ENCODE measurements around the gene RAD18.

Gene RAD18

DNA sequence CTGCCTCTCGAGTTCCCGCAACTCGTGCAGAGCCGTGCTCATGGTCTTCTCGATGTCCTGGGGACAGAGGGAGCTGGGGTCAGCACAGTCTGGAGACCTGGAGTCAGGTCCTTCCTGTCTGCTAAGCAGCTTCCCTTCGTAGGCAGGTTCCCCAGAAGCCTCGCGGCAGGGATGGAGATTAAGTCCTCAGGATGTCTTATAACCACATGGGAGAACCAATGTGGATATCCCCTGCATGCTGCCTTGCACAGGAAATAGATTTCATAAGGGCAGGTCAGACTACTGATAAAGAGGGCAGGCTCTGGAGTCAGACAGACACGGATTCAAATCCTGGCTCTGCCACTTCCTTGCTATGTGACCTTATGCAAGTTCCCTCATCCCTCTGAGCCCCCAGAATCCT lies 22.6 kb upstream of the RAD18 start:
- H3K27ac ChIP-seq (ENCODE audit: low read depth, low read length), result no peak overlapping the region
- WGBS, result 91% methylated on average over 9 of the region's 9 CpGs
- H3K36me3 ChIP-seq (ENCODE audit: insufficient read depth, low read length), result no peaks in the 10 kb centered on the region
- no peaks in the 10 kb centered on the region for H3K9me3 ChIP-seq (ENCODE audit: insufficient read depth, low read depth, low read length)
- 0 out of 2 replicates have a peak, but pooled peaks cover 6% of the 10 kb centered on the region for H3K4me1 ChIP-seq (ENCODE audit: insufficient read depth, low read length)
- H3K4me3 ChIP-seq (ENCODE audit: low read length), result no peak overlapping the region
- no peak overlapping the region for H3K9ac ChIP-seq (ENCODE audit: low read depth, low read length)
- H3K27me3 ChIP-seq (ENCODE audit: insufficient read depth, low read length), result no peaks in the 10 kb centered on the region

DNA sequence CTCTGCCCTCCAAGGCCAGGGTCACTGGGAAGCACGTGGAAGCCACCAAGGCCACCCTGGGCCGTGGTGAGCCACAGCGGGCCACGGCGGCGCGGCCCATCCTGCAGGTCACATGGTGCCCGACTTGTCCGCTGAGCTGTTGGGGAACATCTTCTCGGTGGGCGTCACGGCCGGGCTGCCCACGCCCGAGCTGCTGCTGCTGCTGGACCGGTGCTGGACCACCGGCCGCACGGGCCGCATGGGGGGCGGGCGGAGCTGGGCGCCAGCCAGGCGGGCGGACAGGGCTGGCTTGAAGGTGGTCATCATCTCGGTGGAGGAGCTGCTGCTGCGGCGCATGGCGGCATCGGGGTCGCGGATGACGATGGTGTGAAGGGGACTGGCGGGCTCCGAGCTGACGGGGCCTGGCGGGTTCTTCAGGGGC lies 22.1 kb upstream of the RAD18 start:
- 96% methylated on average over 37 of the region's 37 CpGs for WGBS
- no peaks in the 10 kb centered on the region for H3K9me3 ChIP-seq (ENCODE audit: insufficient read depth, low read depth, low read length)
- H3K4me1 ChIP-seq (ENCODE audit: insufficient read depth, low read length), result 0 out of 2 replicates have a peak, but pooled peaks cover 6% of the 10 kb centered on the region
- H3K27me3 ChIP-seq (ENCODE audit: insufficient read depth, low read length), result no peaks in the 10 kb centered on the region
- no peak overlapping the region for H3K9ac ChIP-seq (ENCODE audit: low read depth, low read length)
- H3K27ac ChIP-seq (ENCODE audit: low read depth, low read length), result no peak overlapping the region
- H3K4me3 ChIP-seq (ENCODE audit: low read length), result no peak overlapping the region
- H3K36me3 ChIP-seq (ENCODE audit: insufficient read depth, low read length), result no peaks in the 10 kb centered on the region

DNA sequence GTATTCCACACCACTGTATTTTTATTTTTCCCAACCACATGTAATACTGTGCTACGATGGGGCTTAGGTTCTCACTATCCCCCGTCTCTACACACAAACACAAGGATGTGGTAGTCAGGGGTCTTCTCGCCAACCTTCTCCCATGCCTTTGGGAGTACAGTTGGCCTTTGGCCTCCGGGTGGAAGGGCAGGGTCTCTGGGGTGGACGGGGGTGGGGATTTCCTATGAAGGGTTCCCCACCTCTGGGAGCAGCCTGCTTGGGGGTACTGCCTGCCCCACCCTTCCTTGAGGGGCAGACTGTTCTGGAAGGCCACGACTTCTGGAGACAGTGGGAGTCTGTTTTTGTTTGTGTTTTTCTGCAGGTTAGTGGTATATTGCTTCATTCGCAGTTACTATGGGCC lies 21.3 kb upstream of the RAD18 start:
- Histone ChIP-seq H3K27me3 (ENCODE audit: insufficient read depth, low read length) (no peaks in the 10 kb centered on the region), H3K36me3 (ENCODE audit: insufficient read depth, low read length) (no peaks in the 10 kb centered on the region), H3K9me3 (ENCODE audit: insufficient read depth, low read depth, low read length) (no peaks in the 10 kb centered on the region), H3K9ac (ENCODE audit: low read depth, low read length) (no peak overlapping the region), H3K4me3 (ENCODE audit: low read length) (no peak overlapping the region), H3K4me1 (ENCODE audit: insufficient read depth, low read length) (0 out of 2 replicates have a peak, but pooled peaks cover 6% of the 10 kb centered on the region), H3K27ac (ENCODE audit: low read depth, low read length) (no peak overlapping the region)
- 87% methylated on average over 6 of the region's 7 CpGs for WGBS

DNA sequence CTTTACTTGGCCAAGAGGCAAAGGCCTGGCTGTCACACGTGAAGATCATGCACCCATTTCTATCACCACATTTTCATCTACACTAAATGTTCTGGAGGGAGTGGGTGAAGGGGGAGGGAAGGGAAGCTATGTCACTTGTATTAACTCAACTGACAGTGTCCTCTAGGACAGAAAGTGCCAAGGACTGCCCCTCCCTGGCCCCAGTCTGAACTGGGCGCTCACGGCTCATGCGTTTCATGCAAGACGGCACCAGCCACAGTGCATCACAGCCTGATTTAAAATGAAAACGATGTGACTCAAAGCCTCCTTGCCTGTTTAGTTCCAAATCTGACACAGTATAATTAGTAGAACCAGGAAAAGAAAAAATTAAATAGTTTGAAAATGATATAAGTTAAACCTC lies 20.8 kb upstream of the RAD18 start:
- 0 out of 2 replicates have a peak, but pooled peaks cover 6% of the 10 kb centered on the region for H3K4me1 ChIP-seq (ENCODE audit: insufficient read depth, low read length)
- H3K4me3 ChIP-seq (ENCODE audit: low read length), result no peak overlapping the region
- 94% methylated on average over 5 of the region's 6 CpGs for WGBS
- no peaks in the 10 kb centered on the region for H3K9me3 ChIP-seq (ENCODE audit: insufficient read depth, low read depth, low read length)
- H3K27me3 ChIP-seq (ENCODE audit: insufficient read depth, low read length), result no peaks in the 10 kb centered on the region
- H3K36me3 ChIP-seq (ENCODE audit: insufficient read depth, low read length), result no peaks in the 10 kb centered on the region
- H3K27ac ChIP-seq (ENCODE audit: low read depth, low read length), result no peak overlapping the region
- H3K9ac ChIP-seq (ENCODE audit: low read depth, low read length), result no peak overlapping the region

DNA sequence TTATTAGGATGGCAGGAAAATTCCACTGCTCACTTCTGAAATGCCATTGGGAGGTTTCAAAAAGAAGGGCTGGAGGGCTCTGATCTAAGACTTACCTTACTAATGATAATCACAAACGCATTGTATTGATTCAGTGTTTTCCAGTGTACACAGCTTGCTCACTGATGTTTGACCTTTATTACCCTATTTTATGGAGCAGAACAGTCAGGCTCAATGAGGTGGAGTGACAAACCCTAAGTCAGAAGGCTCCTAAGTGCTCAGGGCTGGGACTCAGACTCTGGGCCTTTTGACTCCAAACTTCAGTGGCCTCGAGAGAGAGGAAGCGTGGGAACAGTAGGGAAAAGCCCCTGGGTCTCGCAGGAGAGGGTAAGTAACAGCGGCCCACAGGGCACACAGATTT lies 20.3 kb upstream of the RAD18 start:
- Histone ChIP-seq H3K36me3 (ENCODE audit: insufficient read depth, low read length) (no peaks in the 10 kb centered on the region), H3K27ac (ENCODE audit: low read depth, low read length) (no peak overlapping the region), H3K4me3 (ENCODE audit: low read length) (no peak overlapping the region), H3K9ac (ENCODE audit: low read depth, low read length) (no peak overlapping the region), H3K4me1 (ENCODE audit: insufficient read depth, low read length) (0 out of 2 replicates have a peak, but pooled peaks cover 2% of the 10 kb centered on the region), H3K9me3 (ENCODE audit: insufficient read depth, low read depth, low read length) (no peaks in the 10 kb centered on the region), H3K27me3 (ENCODE audit: insufficient read depth, low read length) (no peaks in the 10 kb centered on the region)
- 95% methylated on average over 5 of the region's 5 CpGs for WGBS

DNA sequence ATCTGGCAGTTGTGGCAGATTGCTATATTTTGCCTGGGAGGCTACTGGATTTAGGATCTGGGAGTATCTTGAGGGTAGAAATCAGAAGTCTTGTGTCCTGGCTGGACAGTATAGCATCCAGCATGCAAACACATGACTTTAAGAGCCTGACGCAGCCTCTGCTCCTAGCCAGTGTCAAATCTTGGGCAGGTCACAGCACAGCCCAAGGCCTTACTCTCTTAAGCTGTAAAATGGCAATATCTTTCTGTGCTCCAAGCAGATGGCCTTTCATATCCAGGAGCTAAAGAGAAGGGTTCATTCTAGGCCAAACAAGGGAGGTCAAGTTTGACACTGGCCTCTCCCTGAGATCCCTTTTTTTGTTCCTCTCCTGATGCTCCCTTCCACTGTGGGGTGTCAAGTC lies 19.8 kb upstream of the RAD18 start:
- Histone ChIP-seq H3K9me3 (ENCODE audit: insufficient read depth, low read depth, low read length) (no peaks in the 10 kb centered on the region), H3K27me3 (ENCODE audit: insufficient read depth, low read length) (no peaks in the 10 kb centered on the region), H3K36me3 (ENCODE audit: insufficient read depth, low read length) (no peaks in the 10 kb centered on the region), H3K9ac (ENCODE audit: low read depth, low read length) (no peak overlapping the region), H3K27ac (ENCODE audit: low read depth, low read length) (no peak overlapping the region), H3K4me1 (ENCODE audit: insufficient read depth, low read length) (no peaks in the 10 kb centered on the region), H3K4me3 (ENCODE audit: low read length) (no peak overlapping the region)
- 84% methylated on average over 1 of the region's 1 CpG for WGBS

DNA sequence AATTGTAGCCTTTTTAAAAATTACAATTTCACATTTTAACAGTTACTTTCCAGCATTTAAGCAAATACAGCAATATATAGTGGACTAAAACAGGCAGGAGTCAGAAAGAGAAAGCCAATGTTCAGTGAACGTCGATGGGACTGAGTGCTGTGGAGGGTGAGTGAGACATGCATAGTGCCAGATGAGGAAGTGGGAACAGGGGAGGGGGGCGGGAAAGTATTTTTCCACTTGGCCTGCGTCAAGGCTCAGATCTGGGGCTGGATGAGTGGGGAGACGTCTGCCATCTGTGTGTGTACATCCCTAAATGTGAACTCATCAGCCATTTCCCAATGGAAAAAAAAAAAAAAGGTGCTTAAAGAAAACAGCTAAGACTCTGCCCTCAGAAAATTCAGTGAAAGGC lies 19.2 kb upstream of the RAD18 start:
- Histone ChIP-seq H3K4me1 (ENCODE audit: insufficient read depth, low read length) (no peaks in the 10 kb centered on the region), H3K9me3 (ENCODE audit: insufficient read depth, low read depth, low read length) (no peaks in the 10 kb centered on the region), H3K9ac (ENCODE audit: low read depth, low read length) (no peak overlapping the region), H3K36me3 (ENCODE audit: insufficient read depth, low read length) (no peaks in the 10 kb centered on the region), H3K27me3 (ENCODE audit: insufficient read depth, low read length) (no peaks in the 10 kb centered on the region), H3K4me3 (ENCODE audit: low read length) (no peak overlapping the region), H3K27ac (ENCODE audit: low read depth, low read length) (no peak overlapping the region)
- 88% methylated on average over 5 of the region's 5 CpGs for WGBS

DNA sequence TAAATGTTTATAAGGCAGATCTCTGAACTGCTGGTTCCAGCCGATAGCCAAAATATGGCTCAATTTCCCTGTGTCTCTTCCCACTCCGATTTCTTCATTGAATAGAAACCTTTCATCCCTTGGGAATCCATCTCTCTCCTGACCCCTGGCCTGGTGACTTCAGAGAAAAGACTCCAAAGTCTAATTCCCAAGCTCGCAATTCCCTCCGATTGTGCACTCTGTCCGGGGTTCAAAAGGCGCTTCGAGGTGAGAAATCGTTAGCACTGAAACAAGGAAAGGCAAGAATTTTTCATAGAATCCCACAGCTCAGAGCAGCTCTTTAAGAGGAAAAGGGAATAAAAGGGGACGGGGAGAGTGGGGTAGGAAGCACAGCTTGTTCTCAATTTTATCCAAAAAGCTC lies 18.4 kb upstream of the RAD18 start:
- H3K9ac ChIP-seq (ENCODE audit: low read depth, low read length), result no peak overlapping the region
- H3K36me3 ChIP-seq (ENCODE audit: insufficient read depth, low read length), result no peaks in the 10 kb centered on the region
- no peaks in the 10 kb centered on the region for H3K27me3 ChIP-seq (ENCODE audit: insufficient read depth, low read length)
- 95% methylated on average over 9 of the region's 9 CpGs for WGBS
- no peaks in the 10 kb centered on the region for H3K9me3 ChIP-seq (ENCODE audit: insufficient read depth, low read depth, low read length)
- no peak overlapping the region for H3K4me3 ChIP-seq (ENCODE audit: low read length)
- no peaks in the 10 kb centered on the region for H3K4me1 ChIP-seq (ENCODE audit: insufficient read depth, low read length)
- H3K27ac ChIP-seq (ENCODE audit: low read depth, low read length), result no peak overlapping the region

DNA sequence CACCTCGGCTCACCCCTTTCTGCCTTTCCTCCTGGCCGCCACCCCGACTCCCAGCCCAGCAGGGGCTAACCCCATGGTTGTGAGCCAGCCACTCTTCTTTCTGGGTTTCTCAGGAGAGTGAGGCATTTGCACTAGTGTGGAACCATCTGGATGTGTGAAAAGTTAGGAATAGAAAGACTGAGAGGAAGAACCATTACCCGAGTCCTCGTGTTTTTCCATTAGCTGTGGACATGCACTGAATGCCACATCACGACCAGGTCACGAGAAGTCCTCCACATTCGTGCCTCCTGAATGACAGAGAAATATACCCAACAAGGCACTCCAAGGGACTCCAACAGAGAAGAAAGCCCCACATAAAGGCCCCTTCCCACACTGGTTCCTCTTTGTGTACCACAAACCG lies 18.0 kb upstream of the RAD18 start:
- H3K27me3 ChIP-seq (ENCODE audit: insufficient read depth, low read length), result no peaks in the 10 kb centered on the region

DNA sequence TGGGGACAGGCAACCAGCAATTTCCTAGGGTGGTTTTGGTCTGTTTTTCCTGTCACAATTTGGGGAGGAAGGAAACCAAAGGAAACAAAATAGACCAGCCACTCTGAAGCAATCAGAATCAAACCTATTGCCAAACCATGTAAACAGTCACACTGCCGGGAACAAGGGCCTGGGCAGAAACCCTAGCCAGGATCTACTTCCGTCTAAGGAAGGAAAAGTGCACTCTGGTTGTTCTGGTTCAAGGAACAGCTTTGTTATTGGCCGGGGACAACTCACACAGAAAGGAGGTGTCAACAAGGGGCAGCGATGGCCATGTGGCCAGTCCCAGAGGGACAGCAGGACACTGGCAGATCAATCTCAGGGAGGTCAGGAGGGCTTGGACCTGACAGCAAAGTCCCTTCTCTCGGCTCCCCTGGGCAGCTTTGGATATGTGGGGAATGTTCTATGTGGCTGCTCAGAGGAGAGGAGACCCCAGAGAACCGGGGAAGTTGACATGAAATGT lies 17.5 kb upstream of the RAD18 start:
- H3K4me3 ChIP-seq (ENCODE audit: low read length), result no peak overlapping the region

More for the DNA sequence above, 18.0 kb upstream of the RAD18 start:
- Histone ChIP-seq H3K9ac (ENCODE audit: low read depth, low read length) (no peak overlapping the region), H3K27ac (ENCODE audit: low read depth, low read length) (no peak overlapping the region), H3K4me3 (ENCODE audit: low read length) (no peak overlapping the region), H3K36me3 (ENCODE audit: insufficient read depth, low read length) (no peaks in the 10 kb centered on the region), H3K9me3 (ENCODE audit: insufficient read depth, low read depth, low read length) (no peaks in the 10 kb centered on the region), H3K4me1 (ENCODE audit: insufficient read depth, low read length) (no peaks in the 10 kb centered on the region)
- WGBS, result 92% methylated on average over 9 of the region's 9 CpGs

DNA sequence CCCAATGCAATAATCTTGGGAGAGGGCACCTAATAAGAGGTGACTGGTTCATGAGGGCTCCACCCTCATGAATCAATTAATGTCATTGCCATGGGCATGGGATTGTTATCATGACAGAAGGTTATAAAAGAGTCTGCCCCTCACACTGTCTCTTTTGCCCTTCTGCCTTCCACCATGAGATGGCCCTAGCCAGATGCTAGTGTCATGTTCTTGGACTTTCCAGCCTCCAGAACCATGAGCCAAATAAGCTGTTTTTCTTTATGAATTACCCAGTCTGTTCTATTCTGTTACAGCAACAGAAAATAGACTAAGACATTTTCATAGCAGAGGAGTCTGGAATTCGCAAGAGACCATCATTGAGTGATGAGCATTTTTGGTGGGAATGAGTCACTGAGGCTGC lies 16.0 kb upstream of the RAD18 start:
- Histone ChIP-seq H3K4me1 (ENCODE audit: insufficient read depth, low read length) (no peaks in the 10 kb centered on the region), H3K9ac (ENCODE audit: low read depth, low read length) (no peak overlapping the region), H3K27me3 (ENCODE audit: insufficient read depth, low read length) (no peaks in the 10 kb centered on the region), H3K27ac (ENCODE audit: low read depth, low read length) (no peak overlapping the region), H3K4me3 (ENCODE audit: low read length) (no peak overlapping the region), H3K36me3 (ENCODE audit: insufficient read depth, low read length) (no peaks in the 10 kb centered on the region), H3K9me3 (ENCODE audit: insufficient read depth, low read depth, low read length) (no peaks in the 10 kb centered on the region)
- WGBS, result 86% methylated on average over 1 of the region's 1 CpG

More for the DNA sequence above, 17.5 kb upstream of the RAD18 start:
- Histone ChIP-seq H3K36me3 (ENCODE audit: insufficient read depth, low read length) (no peaks in the 10 kb centered on the region), H3K27ac (ENCODE audit: low read depth, low read length) (no peak overlapping the region), H3K9ac (ENCODE audit: low read depth, low read length) (no peak overlapping the region), H3K9me3 (ENCODE audit: insufficient read depth, low read depth, low read length) (no peaks in the 10 kb centered on the region), H3K27me3 (ENCODE audit: insufficient read depth, low read length) (no peaks in the 10 kb centered on the region), H3K4me1 (ENCODE audit: insufficient read depth, low read length) (no peaks in the 10 kb centered on the region)
- 92% methylated on average over 6 of the region's 6 CpGs for WGBS

DNA sequence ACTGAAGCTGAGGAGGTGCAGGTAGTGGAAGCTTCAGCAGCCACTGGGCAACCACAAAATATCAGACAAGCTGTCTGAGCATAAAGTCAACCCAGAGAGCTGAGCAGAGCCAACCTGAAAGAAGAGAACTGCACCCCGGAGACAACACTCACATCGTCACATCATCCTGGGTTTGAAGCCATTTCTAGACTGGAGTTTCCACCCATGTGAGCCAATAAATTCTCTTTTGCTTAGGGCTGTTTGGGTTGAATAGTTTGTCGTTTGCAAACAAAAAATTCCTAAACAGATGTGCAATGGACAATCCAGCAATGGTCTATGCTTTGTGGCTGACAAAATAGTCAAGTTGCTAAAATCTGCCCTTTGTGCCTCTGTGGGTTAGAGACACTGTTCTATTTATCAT lies 15.3 kb upstream of the RAD18 start:
- Histone ChIP-seq H3K27ac (ENCODE audit: low read depth, low read length) (no peak overlapping the region), H3K4me1 (ENCODE audit: insufficient read depth, low read length) (no peaks in the 10 kb centered on the region), H3K36me3 (ENCODE audit: insufficient read depth, low read length) (no peaks in the 10 kb centered on the region), H3K27me3 (ENCODE audit: insufficient read depth, low read length) (no peaks in the 10 kb centered on the region), H3K9me3 (ENCODE audit: insufficient read depth, low read depth, low read length) (no peaks in the 10 kb centered on the region), H3K4me3 (ENCODE audit: low read length) (no peak overlapping the region), H3K9ac (ENCODE audit: low read depth, low read length) (no peak overlapping the region)
- 92% methylated on average over 3 of the region's 3 CpGs for WGBS

Measured in HUES64 (cell line).